Measurements from ENCODE around the gene HOXB5.

The HOXB5 gene

GRCh38 chr17:48601539-48602425 lies 8.2 kb upstream of the HOXB5 start:
- DNase-seq, result no peak

GRCh38 chr17:48601207-48601538 lies 7.6 kb upstream of the HOXB5 start:
- DNase-seq, result no peak

GRCh38 chr17:48600244-48601098 lies 6.9 kb upstream of the HOXB5 start:
- DNase-seq, result no peak

GRCh38 chr17:48599354-48599753 lies 5.8 kb upstream of the HOXB5 start:
- DNase-seq, result no peak

- no peak for DNase-seq
Observed at GRCh38 chr17:48598736-48599135, 5.2 kb upstream of the HOXB5 start.

GRCh38 chr17:48597778-48598631 lies 4.4 kb upstream of the HOXB5 start:
- peak; percentile 85 for DNase-seq

GRCh38 chr17:48597528-48597777 lies 3.9 kb upstream of the HOXB5 start:
- DNase-seq, result no peak

GRCh38 chr17:48596735-48597527 lies 3.4 kb upstream of the HOXB5 start:
- no peak for DNase-seq

GRCh38 chr17:48596000-48596734 lies 2.6 kb upstream of the HOXB5 start:
- DNase-seq, result no peak

GRCh38 chr17:48595278-48595999 lies 1.9 kb upstream of the HOXB5 start:
- DNase-seq, result no peak

- DNase-seq, result no peak
Observed at GRCh38 chr17:48594538-48595277, 1.1 kb upstream of the HOXB5 start.

- peak; percentile 93 for DNase-seq
Observed at GRCh38 chr17:48593840-48594537, 410 bp upstream of the HOXB5 start.

GRCh38 chr17:48592577-48592976 lies 1.0 kb downstream of the HOXB5 start:
- DNase-seq, result no peak

- no peak for DNase-seq
Observed at GRCh38 chr17:48592057-48592514, 1.5 kb downstream of the HOXB5 start.

GRCh38 chr17:48591255-48592056 lies 2.1 kb downstream of the HOXB5 start:
- DNase-seq, result no peak

GRCh38 chr17:48590607-48591161 lies 2.9 kb downstream of the HOXB5 start:
- DNase-seq, result no peak

GRCh38 chr17:48589831-48590606 lies 3.6 kb downstream of the HOXB5 start, which contains the start of gene HOXB3:
Gene HOXB3, minus strand, starts transcription at chr17:48590241. Its CDS starts 37,767 bp downstream, at chr17:48552474.
- no peak for DNase-seq

Data from NCI-H774 (cell line).